ENCODE data around the gene OCEL1.

DNA sequence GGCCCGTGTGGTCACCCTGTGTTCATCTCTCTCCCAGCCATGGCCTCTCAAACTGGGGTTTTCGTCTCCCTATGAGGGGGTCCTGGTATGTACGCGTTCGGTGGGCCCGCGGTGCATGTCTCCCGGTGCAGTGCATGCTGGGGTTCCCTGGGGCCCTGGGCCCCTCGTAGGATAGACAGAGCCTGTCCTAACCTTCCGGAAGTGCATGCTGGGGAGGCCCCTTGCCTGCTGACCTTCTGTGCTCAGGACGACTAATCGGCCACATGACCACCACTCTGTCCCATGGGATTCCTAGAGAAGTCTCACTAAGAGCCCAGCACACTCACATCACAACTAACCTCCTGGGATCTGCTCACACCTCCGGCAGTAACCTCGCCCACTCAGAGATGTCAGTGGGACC lies 15.7 kb upstream of the OCEL1 start:
- TF ChIP-seq, protein P1, sequence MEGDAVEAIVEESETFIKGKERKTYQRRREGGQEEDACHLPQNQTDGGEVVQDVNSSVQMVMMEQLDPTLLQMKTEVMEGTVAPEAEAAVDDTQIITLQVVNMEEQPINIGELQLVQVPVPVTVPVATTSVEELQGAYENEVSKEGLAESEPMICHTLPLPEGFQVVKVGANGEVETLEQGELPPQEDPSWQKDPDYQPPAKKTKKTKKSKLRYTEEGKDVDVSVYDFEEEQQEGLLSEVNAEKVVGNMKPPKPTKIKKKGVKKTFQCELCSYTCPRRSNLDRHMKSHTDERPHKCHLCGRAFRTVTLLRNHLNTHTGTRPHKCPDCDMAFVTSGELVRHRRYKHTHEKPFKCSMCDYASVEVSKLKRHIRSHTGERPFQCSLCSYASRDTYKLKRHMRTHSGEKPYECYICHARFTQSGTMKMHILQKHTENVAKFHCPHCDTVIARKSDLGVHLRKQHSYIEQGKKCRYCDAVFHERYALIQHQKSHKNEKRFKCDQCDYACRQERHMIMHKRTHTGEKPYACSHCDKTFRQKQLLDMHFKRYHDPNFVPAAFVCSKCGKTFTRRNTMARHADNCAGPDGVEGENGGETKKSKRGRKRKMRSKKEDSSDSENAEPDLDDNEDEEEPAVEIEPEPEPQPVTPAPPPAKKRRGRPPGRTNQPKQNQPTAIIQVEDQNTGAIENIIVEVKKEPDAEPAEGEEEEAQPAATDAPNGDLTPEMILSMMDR (IDR thresholded peaks at IDR 0.05) = no peak
- no peak for TF ChIP-seq POLR2A (IDR thresholded peaks at IDR 0.05)
